ENCODE results near the gene SYCP1. TPM values are rescaled to one million over a fixed set of nuclear protein-coding genes. Genes with fewer than 3 reads are reported as not detected.

SYCP1 gene
- total RNA-seq, 1 experiment from 2014 or later, result not detected

DNA sequence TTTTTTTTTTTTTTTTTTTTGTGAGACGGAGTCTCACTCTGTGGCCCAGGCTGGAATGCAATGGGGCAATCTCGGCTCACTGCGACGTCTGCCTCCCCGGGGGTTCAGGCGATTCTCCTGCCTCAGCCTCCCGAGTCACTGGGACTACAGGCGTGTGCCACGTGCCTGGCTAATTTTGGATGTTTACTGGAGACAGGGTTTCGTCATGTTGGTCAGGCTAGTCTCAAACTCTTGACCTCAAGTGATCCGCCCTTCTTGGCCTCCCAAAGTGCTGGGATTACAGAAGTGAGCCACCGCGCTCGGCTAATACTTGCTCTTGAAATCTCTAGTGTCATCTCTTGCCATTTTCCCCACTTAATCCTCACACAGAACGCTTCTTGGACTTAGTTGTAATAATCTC is 1.1 kb upstream of the SYCP1 start:
- Histone ChIP-seq H3K23me2 (ENCODE audit: insufficient read length, low read depth, low read length, poor library complexity, severe bottlenecking) (no peaks in the 10 kb centered on the region), H3K23ac (ENCODE audit: insufficient read length, low read depth, low read length) (no peak overlapping the region), H4K91ac (ENCODE audit: insufficient read length, low read depth, low read length) (no peak overlapping the region), H3K9me3 (ENCODE audit: control insufficient read depth, low read depth, low read length) (no peaks in the 10 kb centered on the region), H3K56ac (ENCODE audit: insufficient read length, low read depth, low read length) (no peak overlapping the region), H3K4me2 (ENCODE audit: insufficient read depth, insufficient read length, low read length) (no peak overlapping the region), H2BK20ac (ENCODE audit: low read depth, low read length, poor library complexity, severe bottlenecking) (no peak overlapping the region), H3K9ac (ENCODE audit: extremely low read depth, insufficient read length, low read length) (no peak overlapping the region), H2BK120ac (ENCODE audit: low read depth, low read length, poor library complexity, severe bottlenecking) (no peak overlapping the region), H3K4me1 (ENCODE audit: insufficient read depth, low read length) (no peaks in the 10 kb centered on the region), H2AK5ac (ENCODE audit: insufficient read length, low read length) (no peak overlapping the region), H3K79me1 (ENCODE audit: insufficient read depth, low read depth, low read length, poor library complexity, severe bottlenecking) (no peaks in the 10 kb centered on the region), H3K27me3 (ENCODE audit: insufficient read depth, low read length) (no peaks in the 10 kb centered on the region), H4K5ac (ENCODE audit: insufficient read length, low read depth, low read length) (no peak overlapping the region), H2BK12ac (ENCODE audit: insufficient read length, low read depth, low read length) (no peak overlapping the region), H3K27ac (ENCODE audit: insufficient read length, low read depth, low read length) (no peak overlapping the region), H3K79me2 (ENCODE audit: insufficient read depth, low read length) (no peaks in the 10 kb centered on the region), H3K18ac (ENCODE audit: insufficient read length, low read depth, low read length) (no peak overlapping the region), H3K14ac (ENCODE audit: insufficient read depth, low read length) (no peak overlapping the region), H4K8ac (replicated peaks; ENCODE audit: insufficient read length, low read depth, low read length) (no peak overlapping the region), H3T11ph (ENCODE audit: low read length) (no peak overlapping the region), H2AFZ (ENCODE audit: low read length) (no peak overlapping the region), H2BK15ac (ENCODE audit: low read depth, low read length) (no peak overlapping the region), H4K20me1 (ENCODE audit: control insufficient read depth, insufficient read depth, insufficient read length) (no peaks in the 10 kb centered on the region), H3K4ac (ENCODE audit: low read depth, low read length) (no peak overlapping the region), H2BK5ac (ENCODE audit: insufficient read length, low read length) (no peak overlapping the region)
- Mint-ChIP-seq H3K27me3 (ENCODE audit: low read depth) (peaks cover 23% of the 10 kb centered on the region), H3K4me3 (no peak overlapping the region), H3K4me1 (no peaks in the 10 kb centered on the region; a peak in 1 of 4 replicates), H3K36me3 (ENCODE audit: insufficient read depth in 1 of 3, low read depth in 3 of 3) (no peaks in the 10 kb centered on the region; a peak in 1 of 7 replicates), H3K27ac (no peak overlapping the region), H3K9me3 (no peaks in the 10 kb centered on the region)
- TF ChIP-seq, protein P1, sequence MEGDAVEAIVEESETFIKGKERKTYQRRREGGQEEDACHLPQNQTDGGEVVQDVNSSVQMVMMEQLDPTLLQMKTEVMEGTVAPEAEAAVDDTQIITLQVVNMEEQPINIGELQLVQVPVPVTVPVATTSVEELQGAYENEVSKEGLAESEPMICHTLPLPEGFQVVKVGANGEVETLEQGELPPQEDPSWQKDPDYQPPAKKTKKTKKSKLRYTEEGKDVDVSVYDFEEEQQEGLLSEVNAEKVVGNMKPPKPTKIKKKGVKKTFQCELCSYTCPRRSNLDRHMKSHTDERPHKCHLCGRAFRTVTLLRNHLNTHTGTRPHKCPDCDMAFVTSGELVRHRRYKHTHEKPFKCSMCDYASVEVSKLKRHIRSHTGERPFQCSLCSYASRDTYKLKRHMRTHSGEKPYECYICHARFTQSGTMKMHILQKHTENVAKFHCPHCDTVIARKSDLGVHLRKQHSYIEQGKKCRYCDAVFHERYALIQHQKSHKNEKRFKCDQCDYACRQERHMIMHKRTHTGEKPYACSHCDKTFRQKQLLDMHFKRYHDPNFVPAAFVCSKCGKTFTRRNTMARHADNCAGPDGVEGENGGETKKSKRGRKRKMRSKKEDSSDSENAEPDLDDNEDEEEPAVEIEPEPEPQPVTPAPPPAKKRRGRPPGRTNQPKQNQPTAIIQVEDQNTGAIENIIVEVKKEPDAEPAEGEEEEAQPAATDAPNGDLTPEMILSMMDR (conservative IDR thresholded peaks at IDR 0.05), result no peak
- no CpG with 5 or more reads among the region's 15 CpGs for WGBS (ENCODE audit: extremely low coverage, insufficient read length, low lambda C conversion rate)
- DNase-seq, result no peak

All from H9 (cell line).